Cardiac fibroblast (primary cell): ENCODE results near the gene ABCC12.

Experiments used
- DNase-seq, 2 donors: peaks; one replicate each; pipeline versions ENCODE4 v3.0.0 to v3.0.0-alpha.2; 2010; ENCODE audit warnings: low read depth in 2 of 2
- H3K4me3 ChIP-seq, 2 donors: replicated peaks in 1 of 2; 1 replicate in 1 of 2; 2 replicates in 1 of 2; pipeline ENCODE4 v1.5.1; 2011; ENCODE audit warnings: low read depth in 2 of 2, low read length in 2 of 2, mild to moderate bottlenecking in 2 of 2, moderate library complexity in 1 of 2
- TF ChIP-seq, protein P1 (sequence below): IDR thresholded peaks from one replicate; pipeline ENCODE4 v1.5.1; 2011; ENCODE audit warnings: low read depth, mild to moderate bottlenecking, low read length, inconsistent platforms

Gene ABCC12

GRCh38 chr16:48132696-48133095 lies 23.1 kb downstream of the ABCC12 start:
- H3K4me3 ChIP-seq = no peak overlapping the region
- no peak for DNase-seq
- TF ChIP-seq, protein P1, sequence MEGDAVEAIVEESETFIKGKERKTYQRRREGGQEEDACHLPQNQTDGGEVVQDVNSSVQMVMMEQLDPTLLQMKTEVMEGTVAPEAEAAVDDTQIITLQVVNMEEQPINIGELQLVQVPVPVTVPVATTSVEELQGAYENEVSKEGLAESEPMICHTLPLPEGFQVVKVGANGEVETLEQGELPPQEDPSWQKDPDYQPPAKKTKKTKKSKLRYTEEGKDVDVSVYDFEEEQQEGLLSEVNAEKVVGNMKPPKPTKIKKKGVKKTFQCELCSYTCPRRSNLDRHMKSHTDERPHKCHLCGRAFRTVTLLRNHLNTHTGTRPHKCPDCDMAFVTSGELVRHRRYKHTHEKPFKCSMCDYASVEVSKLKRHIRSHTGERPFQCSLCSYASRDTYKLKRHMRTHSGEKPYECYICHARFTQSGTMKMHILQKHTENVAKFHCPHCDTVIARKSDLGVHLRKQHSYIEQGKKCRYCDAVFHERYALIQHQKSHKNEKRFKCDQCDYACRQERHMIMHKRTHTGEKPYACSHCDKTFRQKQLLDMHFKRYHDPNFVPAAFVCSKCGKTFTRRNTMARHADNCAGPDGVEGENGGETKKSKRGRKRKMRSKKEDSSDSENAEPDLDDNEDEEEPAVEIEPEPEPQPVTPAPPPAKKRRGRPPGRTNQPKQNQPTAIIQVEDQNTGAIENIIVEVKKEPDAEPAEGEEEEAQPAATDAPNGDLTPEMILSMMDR = no peak

GRCh38 chr16:48131201-48131935 lies 24.4 kb downstream of the ABCC12 start:
- TF ChIP-seq, protein P1 = no peak
- no peak for DNase-seq

GRCh38 chr16:48129926-48130325 lies 25.9 kb downstream of the ABCC12 start:
- no peak for DNase-seq
- TF ChIP-seq, protein P1 = no peak
- no peak overlapping the region for H3K4me3 ChIP-seq

More at GRCh38 chr16:48131201-48131935, 24.4 kb downstream of the ABCC12 start:
- H3K4me3 ChIP-seq = no peak overlapping the region

GRCh38 chr16:48128769-48129168 lies 27.0 kb downstream of the ABCC12 start:
- TF ChIP-seq, protein P1 = no peak
- DNase-seq = no peak
- H3K4me3 ChIP-seq = no peak overlapping the region

- peak; percentile 88 to 97 for DNase-seq
- H3K4me3 ChIP-seq = no peak overlapping the region
- TF ChIP-seq, protein P1 = no peak
Measured at GRCh38 chr16:48126801-48127644, 28.8 kb downstream of the ABCC12 start.

GRCh38 chr16:48125888-48126287 lies 29.9 kb downstream of the ABCC12 start:
- DNase-seq = no peak
- TF ChIP-seq, protein P1 = no peak
- no peak overlapping the region for H3K4me3 ChIP-seq
